AG09319 (cell line): Measurements from ENCODE around the gene DOCK10.

Experiments
- DNase-seq: peaks from one replicate; pipeline ENCODE4 v3.0.0-alpha.2; 2010; ENCODE audit warnings: low read depth; ENCODE audit errors: extremely low read depth
- TF ChIP-seq, protein P1 (sequence below): IDR thresholded peaks from 2 replicates; pipeline ENCODE4 v1.5.1; 2011; ENCODE audit warnings: low read depth, mild to moderate bottlenecking, inconsistent platforms, low read length, moderate library complexity

DOCK10 gene

DNA sequence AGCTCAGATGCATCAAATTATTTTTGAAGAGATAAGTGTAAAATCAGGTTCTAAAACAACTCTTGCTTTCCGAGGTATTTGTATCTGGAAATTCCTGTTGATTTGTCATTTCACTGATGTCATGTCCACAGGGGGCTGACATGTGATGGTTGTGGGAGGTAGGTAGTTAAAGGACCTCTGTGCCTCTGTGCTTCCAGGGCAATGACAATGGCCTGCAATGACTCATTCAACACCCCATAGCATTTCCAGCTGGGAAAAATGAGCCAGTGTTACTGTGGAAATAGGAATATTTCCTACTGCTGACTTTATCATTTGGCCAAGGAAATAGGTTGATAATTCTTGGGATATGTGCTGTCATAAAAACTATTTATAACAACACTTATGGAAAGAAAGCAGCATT, 239.9 kb downstream of the DOCK10 start:
- TF ChIP-seq, protein P1, sequence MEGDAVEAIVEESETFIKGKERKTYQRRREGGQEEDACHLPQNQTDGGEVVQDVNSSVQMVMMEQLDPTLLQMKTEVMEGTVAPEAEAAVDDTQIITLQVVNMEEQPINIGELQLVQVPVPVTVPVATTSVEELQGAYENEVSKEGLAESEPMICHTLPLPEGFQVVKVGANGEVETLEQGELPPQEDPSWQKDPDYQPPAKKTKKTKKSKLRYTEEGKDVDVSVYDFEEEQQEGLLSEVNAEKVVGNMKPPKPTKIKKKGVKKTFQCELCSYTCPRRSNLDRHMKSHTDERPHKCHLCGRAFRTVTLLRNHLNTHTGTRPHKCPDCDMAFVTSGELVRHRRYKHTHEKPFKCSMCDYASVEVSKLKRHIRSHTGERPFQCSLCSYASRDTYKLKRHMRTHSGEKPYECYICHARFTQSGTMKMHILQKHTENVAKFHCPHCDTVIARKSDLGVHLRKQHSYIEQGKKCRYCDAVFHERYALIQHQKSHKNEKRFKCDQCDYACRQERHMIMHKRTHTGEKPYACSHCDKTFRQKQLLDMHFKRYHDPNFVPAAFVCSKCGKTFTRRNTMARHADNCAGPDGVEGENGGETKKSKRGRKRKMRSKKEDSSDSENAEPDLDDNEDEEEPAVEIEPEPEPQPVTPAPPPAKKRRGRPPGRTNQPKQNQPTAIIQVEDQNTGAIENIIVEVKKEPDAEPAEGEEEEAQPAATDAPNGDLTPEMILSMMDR = no peak
- DNase-seq = no peak

DNA sequence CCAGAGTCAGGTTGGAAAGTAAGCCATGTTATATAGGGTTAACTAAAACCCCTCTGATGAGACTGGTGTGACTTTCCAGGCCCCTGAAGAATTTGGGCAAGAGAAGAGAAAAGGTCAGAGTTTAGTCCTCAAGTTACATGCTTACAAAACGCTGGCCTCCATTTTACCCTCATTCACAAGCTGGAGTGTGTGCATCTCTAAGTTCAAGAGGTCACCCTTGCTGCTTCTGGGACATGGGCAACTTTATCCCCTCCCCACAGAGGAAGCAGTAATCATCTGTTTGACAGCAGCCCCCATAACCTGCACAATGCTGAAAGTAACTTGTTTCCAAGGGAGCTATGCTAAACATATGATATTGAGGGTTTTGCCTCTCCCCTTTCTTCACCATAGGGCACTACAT, 240.9 kb downstream of the DOCK10 start:
- DNase-seq = no peak
- TF ChIP-seq, protein P1 = no peak

DNA sequence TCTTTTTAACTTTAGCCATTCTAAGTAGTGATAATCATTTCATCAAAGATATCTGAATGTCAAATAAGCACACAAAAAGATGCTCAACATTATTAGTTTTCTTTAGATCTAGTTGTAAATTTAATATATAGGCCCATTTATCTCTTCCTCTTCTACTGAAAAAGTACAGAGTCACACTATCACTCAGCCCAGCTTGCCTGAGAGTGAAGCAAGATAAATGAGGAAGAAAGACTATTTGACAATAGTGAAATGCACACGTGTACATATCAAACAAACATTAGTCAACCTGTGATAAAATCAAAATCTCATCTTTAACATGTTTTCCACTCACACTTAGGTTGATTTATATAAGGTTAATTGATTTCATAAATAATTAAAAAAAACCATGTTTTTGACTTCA, 242.6 kb downstream of the DOCK10 start:
- TF ChIP-seq, protein P1 = no peak
- DNase-seq = no peak

DNA sequence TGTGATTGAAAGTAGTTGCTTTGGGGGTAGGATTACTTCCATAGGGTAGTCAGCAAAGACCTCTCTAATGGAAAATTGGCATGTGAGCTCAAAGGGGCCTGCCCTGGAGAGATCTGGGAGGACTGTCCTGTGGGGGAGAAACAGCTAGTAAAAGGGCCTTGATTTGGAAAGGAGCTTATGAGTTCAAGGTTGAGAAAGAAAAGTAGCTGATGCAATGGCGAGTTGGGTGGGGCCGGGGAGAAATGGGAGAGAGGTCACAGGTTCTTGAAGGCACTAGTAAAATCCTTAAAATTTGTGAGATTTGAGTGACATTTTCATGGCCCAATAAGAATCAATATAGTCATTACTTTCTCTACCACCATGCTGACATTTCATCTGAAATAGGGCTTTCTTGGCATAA, 244.1 kb downstream of the DOCK10 start:
- DNase-seq = no peak
- TF ChIP-seq, protein P1 = no peak

DNA sequence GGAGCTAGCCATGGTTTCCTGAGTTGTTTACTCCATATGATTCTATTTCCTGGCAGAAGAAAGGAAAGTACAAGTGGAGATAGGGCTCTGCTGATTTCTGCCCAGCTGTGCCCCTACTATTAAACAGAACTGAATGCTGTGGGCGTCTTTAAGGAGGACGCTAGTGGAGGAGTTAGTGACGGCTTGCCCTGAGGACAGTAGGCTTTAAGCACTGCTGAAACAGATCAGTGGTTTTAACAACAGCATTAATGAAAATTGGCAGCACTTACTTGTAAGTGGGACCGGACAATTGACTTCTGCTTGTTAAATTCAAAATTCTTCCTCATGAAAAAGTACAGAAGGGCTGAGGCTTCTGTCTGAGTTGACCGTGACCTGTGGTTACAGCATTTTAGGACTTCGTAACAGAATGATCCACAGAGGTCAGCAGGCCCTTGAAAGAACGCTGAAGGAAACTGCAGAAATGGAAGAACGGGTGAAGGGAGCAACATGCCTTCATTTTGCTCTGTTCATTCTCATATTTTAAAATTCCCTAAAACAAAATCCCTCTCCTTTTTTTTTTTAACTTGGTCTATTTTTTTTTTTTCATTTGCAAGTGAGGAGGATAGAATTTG, 245.5 kb downstream of the DOCK10 start:
- no peak for DNase-seq
- TF ChIP-seq, protein P1 = no peak

DNA sequence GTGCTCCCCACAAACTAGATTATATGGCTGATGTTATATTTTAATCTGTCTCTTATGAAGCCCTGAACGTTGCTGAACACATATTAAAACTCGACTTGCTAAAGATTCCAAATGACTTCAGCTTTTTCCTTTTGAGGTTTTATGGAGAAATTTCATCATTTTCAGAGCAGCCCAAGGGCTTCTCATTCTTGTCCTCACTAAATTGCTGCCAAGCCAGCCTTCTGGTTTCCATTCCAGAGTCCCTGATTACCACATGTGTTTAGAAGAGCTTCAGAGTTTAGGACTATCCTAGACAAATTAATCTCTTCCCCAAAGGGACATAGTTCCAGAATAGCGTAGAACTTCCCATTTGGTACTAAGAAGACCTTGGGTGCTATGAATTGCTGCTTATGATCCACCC, 248.3 kb downstream of the DOCK10 start:
- peak; percentile 71 for DNase-seq
- TF ChIP-seq, protein P1 = no peak

DNA sequence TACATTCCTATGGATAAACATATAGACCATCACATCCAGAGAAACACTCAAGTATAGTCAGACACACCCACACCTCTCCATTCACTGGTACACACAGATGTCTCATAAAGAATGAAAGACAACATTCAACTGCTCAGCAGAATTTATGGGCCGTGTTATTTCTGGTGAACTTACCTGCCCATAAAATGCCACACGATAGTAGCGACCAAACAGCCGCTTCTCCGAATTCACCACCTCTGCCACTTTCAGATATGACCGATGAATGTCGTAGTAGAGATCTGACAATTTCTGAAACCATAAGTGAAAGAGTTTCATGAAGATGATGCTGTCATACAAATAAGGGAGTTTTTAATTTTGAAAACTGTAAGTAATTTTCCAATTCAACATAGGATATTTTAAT, 255.4 kb downstream of the DOCK10 start:
- TF ChIP-seq, protein P1 = no peak
- no peak for DNase-seq
